ENCODE data around the gene SULT4A1.

The SULT4A1 gene

DNA sequence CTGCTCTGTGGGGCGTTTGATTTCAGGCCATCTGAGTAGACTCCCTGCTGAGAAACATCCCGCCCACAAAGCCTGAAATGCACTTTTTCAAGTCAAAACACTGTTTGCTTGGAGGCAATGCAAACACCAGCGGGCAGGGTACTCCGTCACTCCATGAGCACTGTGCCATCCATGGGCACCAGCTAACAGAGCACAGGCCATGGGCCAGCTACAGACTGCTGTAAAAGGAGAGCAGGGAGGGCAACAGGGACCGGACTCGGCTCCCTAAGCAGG lies 33.7 kb downstream of the SULT4A1 start:
- DNase-seq (ENCODE audit: low read depth) = no peak

DNA sequence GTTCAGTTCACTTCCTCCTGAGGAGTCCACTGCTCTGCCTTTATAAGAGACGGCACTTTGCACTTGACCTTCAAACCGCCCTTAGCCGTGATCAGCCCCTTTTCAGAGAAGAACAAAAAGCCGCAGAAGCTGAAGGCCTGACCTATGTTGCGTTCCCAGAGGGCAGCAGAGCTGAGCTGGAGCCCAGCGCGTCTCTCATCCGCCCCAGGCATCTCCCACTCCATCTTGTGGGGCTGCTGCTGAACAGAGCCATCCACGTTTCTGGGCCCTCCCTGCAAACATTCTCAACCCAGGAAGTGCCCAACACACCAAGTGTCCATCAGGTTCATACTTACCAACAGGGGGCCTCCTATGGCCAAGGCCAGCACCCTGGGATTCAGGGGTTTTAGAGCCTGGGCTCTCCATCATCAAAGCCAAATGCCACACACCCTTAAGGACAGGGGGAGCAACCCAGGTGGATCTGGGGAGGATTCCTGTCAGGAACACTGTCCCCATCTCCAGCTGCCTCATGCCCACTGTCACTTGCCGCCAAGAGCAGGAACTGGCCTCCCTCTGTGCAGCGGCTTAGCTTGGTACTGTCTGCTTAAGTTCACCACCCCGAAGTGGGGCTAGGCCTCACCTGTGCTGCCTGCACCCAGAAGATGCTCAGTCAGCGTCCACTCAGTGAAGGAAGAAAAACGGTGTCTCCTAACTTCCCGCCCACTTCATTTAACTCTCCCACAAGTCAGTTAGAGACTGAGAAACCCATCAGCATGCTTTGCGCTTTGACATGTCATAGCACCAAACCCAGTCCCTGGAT lies 34.2 kb downstream of the SULT4A1 start:
- DNase-seq (ENCODE audit: low read depth) = no peak

GRCh38 chr22:43827003-43827735 lies 35.1 kb downstream of the SULT4A1 start:
- no peak for DNase-seq (ENCODE audit: low read depth)

- no peak for DNase-seq (ENCODE audit: low read depth)
These were observed 35.9 kb downstream of the SULT4A1 start for GRCh38 chr22:43826142-43827002.

DNA sequence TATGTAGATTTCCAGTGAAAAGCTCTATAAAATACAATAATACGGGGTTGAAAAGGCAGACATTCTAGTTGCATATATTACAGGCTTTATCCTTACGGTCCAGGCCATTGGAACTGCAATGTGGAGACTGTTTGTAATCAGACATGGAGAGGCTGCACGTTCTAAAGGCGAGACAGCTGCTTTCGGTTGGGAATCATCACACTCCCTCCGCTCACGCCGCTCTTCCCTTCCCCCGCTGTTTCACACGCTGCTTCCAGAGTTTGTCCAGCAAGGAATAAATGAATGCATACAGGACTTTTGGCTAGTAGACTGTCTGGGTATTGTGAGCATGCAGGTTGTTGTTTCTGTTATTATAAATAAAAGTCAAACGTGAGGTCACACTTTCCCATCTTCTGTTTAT lies 36.7 kb downstream of the SULT4A1 start:
- no peak for DNase-seq (ENCODE audit: low read depth)

GRCh38 chr22:43824724-43825420 lies 37.4 kb downstream of the SULT4A1 start:
- no peak for DNase-seq (ENCODE audit: low read depth)

DNA sequence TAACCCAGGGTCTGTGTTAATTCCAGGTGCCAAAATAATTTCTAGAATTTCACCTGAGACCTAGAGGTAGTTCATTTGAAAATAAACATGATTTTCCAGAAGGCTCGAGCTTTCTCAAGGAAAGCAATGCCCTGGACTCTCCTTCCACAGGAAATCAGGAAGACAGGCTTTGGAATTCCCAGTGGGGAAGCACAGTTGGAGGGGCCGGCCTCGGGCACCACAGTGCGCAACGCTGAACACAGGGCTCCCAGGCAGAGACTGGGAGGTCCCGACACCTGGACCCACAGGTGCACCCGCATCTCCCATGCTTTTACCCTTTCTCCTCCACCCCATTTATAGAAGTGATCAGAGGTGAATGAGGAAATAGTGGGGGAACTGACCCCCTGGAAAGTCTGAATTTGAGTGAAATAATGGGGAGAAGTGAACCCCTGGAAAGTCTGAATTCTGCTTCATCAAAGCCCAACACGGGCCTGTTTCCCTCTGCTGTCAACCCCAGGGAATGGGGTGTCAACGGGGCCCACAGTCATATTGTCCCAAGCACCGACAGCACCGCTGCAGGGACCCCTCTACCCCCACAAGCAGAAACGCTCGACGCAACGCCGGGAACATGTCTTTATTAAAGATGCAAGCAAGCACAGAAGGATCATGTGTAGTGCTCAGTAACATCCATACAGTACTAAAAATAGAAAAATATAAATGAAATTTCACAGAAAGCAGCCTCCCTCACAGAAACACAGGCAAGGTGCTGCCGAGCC lies 38.2 kb downstream of the SULT4A1 start:
- no peak for DNase-seq (ENCODE audit: low read depth)

GRCh38 chr22:43823353-43823908 lies 38.9 kb downstream of the SULT4A1 start:
- no peak for DNase-seq (ENCODE audit: low read depth)

GRCh38 chr22:43821606-43822425 lies 40.5 kb downstream of the SULT4A1 start:
- DNase-seq (ENCODE audit: low read depth) = no peak

- no peak for DNase-seq (ENCODE audit: low read depth)
These were observed 41.5 kb downstream of the SULT4A1 start for GRCh38 chr22:43820651-43821305.

DNA sequence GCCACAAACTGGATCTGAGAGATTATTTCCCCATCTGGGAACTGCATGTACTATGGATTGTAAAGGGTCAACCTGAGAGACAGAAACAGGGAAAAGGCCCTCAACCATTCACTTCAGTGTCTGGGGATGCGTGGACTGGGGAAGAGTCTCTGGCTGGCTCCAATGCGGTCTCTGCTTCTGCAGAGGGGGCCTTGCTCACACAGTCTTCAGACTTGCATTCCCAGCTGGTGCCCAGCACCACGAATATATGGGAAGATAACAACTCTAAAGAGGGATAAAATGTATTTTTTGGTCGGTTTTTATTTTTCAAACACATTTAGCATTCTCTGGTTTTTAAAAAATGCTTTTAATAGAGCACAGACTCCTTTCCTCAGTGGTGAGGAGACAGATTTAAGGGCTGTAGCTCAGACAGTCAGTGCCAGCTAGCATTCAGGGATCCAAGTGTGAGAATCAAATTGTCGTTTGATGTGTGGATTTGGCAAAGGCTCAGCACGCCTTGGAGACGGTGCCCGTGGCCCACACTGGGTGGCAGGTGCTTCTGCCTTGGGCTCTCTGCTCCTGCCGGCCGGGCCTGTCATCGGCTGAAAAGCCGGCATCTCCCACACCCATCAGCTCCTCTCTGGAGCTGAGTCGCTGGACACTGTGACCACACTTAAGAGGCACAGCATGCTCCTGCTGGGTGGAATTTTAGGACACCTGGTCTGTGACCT lies 42.2 kb downstream of the SULT4A1 start:
- no peak for DNase-seq (ENCODE audit: low read depth)

DNA sequence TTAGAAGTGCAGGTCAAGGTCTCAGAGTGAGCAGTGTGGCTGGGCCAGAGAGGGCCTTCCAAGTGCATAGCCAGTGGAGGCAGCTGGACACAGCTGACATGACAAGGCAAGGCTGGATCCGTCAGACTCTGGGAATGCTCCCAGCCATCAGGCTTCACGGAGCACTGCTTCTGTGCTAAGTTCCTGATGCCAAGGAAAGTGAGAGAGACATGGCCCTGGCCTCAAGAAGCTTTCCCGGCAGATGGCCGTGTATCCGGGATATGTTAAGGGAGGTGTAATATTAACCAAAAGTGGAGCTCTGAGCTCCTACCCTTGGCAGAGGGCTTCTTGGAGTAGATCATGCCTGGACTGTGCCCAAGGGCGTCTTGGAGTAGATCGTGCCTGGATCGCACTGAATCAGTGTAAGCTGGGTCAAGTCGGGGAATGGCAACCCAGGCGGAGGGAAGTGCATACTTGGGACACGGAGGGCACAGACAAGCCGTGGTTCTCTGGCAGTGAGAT lies 42.8 kb downstream of the SULT4A1 start:
- DNase-seq (ENCODE audit: low read depth) = no peak

DNA sequence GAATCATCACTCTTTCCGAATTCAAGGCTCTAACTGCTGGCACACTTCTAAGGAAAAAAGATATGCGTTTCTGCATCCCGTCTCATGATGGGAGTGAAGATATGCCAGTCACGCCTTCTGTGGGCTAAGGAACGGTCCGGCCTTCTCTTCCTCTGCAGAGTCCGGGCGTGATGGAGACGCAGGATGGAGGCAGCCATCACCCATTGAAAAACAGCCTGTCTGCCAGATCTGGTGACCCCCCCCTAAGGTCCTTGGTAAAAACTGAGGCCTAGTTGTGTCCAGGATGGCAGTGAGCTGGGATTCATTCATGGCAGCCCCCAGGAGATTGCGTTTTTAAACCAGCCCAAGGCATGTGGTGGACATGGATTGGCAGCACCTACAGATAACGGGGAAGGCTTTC lies 43.3 kb downstream of the SULT4A1 start:
- DNase-seq (ENCODE audit: low read depth) = no peak

- no peak for DNase-seq (ENCODE audit: low read depth)
These were observed 44.9 kb downstream of the SULT4A1 start for GRCh38 chr22:43817402-43817801.

- no peak for DNase-seq (ENCODE audit: low read depth)
These were observed 48.0 kb downstream of the SULT4A1 start for GRCh38 chr22:43814264-43814663.

GRCh38 chr22:43812890-43813289 lies 49.4 kb downstream of the SULT4A1 start:
- no peak for DNase-seq (ENCODE audit: low read depth)

GRCh38 chr22:43812149-43812842 lies 50.0 kb downstream of the SULT4A1 start, which contains the start of gene EFCAB6:
TSS of gene EFCAB6 (minus strand) at chr22:43812305. CDS start at chr22:43782318, 29,987 bp downstream.
- peak; percentile 85 for DNase-seq (ENCODE audit: low read depth)

GRCh38 chr22:43811777-43812148 lies 50.5 kb downstream of the SULT4A1 start:
- DNase-seq (ENCODE audit: low read depth) = no peak
